ENCODE results near the gene HPS1. TPM values are rescaled to one million over a fixed set of nuclear protein-coding genes. Genes with fewer than 3 reads are reported as not detected.

The HPS1 gene
- total RNA-seq, 1 experiment from 2014 or later, result 47.4 TPM

GRCh38 chr10:98410759-98411158 lies 36.0 kb downstream of the HPS1 start:
- Histone ChIP-seq H3K4me1 (ENCODE audit: insufficient read depth, low read length) (peaks cover 6% of the 10 kb centered on the region; the same call in 1 of the 2 replicates), H3K79me2 (ENCODE audit: insufficient read depth, low read length) (no peaks in the 10 kb centered on the region), H3K9me3 (ENCODE audit: control insufficient read depth, low read depth, low read length) (no peaks in the 10 kb centered on the region), H3K79me1 (ENCODE audit: insufficient read depth, low read depth, low read length, poor library complexity, severe bottlenecking) (no peaks in the 10 kb centered on the region), H3K23ac (ENCODE audit: insufficient read length, low read depth, low read length) (no peak overlapping the region), H4K91ac (ENCODE audit: insufficient read length, low read depth, low read length) (no peak overlapping the region), H3K4ac (ENCODE audit: low read depth, low read length) (no peak overlapping the region), H2AK5ac (ENCODE audit: insufficient read length, low read length) (no peak overlapping the region), H2BK15ac (ENCODE audit: low read depth, low read length) (no peak overlapping the region), H2BK5ac (ENCODE audit: insufficient read length, low read length) (no peak overlapping the region), H2BK120ac (ENCODE audit: low read depth, low read length, poor library complexity, severe bottlenecking) (no peak overlapping the region), H3K9ac (ENCODE audit: extremely low read depth, insufficient read length, low read length) (no peak overlapping the region), H4K20me1 (ENCODE audit: control insufficient read depth, insufficient read depth, insufficient read length) (no peaks in the 10 kb centered on the region), H3K27me3 (ENCODE audit: insufficient read depth, low read length) (no peaks in the 10 kb centered on the region), H2BK12ac (ENCODE audit: insufficient read length, low read depth, low read length) (no peak overlapping the region), H3K4me2 (ENCODE audit: insufficient read depth, insufficient read length, low read length) (no peak overlapping the region), H4K5ac (ENCODE audit: insufficient read length, low read depth, low read length) (no peak overlapping the region), H3K18ac (ENCODE audit: insufficient read length, low read depth, low read length) (no peak overlapping the region), H2AFZ (ENCODE audit: low read length) (no peak overlapping the region), H3K23me2 (ENCODE audit: insufficient read length, low read depth, low read length, poor library complexity, severe bottlenecking) (peaks cover 7% of the 10 kb centered on the region), H3K14ac (ENCODE audit: insufficient read depth, low read length) (no peak overlapping the region; the same call in 1 of the 2 replicates), H2BK20ac (ENCODE audit: low read depth, low read length, poor library complexity, severe bottlenecking) (no peak overlapping the region), H3K27ac (ENCODE audit: insufficient read length, low read depth, low read length) (no peak overlapping the region), H3K56ac (ENCODE audit: insufficient read length, low read depth, low read length) (no peak overlapping the region), H4K8ac (replicated peaks; ENCODE audit: insufficient read length, low read depth, low read length) (no peak overlapping the region), H3T11ph (ENCODE audit: low read length) (no peak overlapping the region)
- H3K27ac Mint-ChIP-seq, result peak overlapping the region in 1 of 3 experiments; percentile 87; a peak in 1 of 7 replicates
- peaks cover 13 to 14% of the 10 kb centered on the region in 2 experiments for H3K4me1 Mint-ChIP-seq
- TF ChIP-seq, protein P1, sequence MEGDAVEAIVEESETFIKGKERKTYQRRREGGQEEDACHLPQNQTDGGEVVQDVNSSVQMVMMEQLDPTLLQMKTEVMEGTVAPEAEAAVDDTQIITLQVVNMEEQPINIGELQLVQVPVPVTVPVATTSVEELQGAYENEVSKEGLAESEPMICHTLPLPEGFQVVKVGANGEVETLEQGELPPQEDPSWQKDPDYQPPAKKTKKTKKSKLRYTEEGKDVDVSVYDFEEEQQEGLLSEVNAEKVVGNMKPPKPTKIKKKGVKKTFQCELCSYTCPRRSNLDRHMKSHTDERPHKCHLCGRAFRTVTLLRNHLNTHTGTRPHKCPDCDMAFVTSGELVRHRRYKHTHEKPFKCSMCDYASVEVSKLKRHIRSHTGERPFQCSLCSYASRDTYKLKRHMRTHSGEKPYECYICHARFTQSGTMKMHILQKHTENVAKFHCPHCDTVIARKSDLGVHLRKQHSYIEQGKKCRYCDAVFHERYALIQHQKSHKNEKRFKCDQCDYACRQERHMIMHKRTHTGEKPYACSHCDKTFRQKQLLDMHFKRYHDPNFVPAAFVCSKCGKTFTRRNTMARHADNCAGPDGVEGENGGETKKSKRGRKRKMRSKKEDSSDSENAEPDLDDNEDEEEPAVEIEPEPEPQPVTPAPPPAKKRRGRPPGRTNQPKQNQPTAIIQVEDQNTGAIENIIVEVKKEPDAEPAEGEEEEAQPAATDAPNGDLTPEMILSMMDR (conservative IDR thresholded peaks at IDR 0.05), result no peak
- H3K9me3 Mint-ChIP-seq, result no peaks in the 10 kb centered on the region
- no peak overlapping the region for H3K4me3 Mint-ChIP-seq
- no peak for DNase-seq
- no peaks in the 10 kb centered on the region for H3K36me3 Mint-ChIP-seq (ENCODE audit: insufficient read depth in 1 of 3, low read depth in 3 of 3)
- no peaks in the 10 kb centered on the region; the same call in 1 of the 2 replicates for H3K27me3 Mint-ChIP-seq (ENCODE audit: low read depth)
- no CpG with 5 or more reads among the region's 10 CpGs for WGBS (ENCODE audit: extremely low coverage, insufficient read length, low lambda C conversion rate)
